ENCODE measurements around the gene CDH23. TPM values are rescaled to one million over a fixed set of nuclear protein-coding genes. Genes with fewer than 3 reads are reported as not detected.

Gene CDH23
- total RNA-seq, 1 experiment from 2014 or later, result not detected

DNA sequence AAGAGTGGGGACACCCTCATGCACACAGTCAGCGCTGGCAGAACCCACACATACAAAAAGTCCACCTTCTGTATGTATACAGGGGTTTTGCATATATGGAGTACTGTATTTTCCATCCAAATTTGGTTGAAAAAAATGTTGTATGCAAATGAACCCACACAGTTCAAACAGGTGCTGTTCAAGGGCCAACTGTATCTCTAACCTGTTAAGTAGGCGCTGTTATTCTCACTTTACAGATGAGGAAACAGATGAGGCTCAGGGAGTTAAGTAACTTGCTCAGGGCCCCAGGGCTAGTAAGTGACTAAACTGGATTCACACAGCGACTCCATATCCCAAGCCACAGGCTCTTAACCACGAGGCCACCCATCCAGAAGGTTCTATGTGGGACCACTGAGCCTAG is 252.9 kb downstream of the CDH23 start:
- ATAC-seq, result no peak
- Histone ChIP-seq H3K9me3 (ENCODE audit: low read length) (no peaks in the 10 kb centered on the region), H4K20me1 (ENCODE audit: low read length) (no peaks in the 10 kb centered on the region), H3F3A (ENCODE audit: low read length, unreplicated experiment) (no peaks in the 10 kb centered on the region), H3K27me3 (ENCODE audit: low read length) (no peaks in the 10 kb centered on the region), H3K4me3 (ENCODE audit: low read length) (no peak overlapping the region), H2AFZ (ENCODE audit: low read length) (no peak overlapping the region), H3K27ac (ENCODE audit: low read length) (no peak overlapping the region), H3K4me1 (ENCODE audit: insufficient read depth, low read length) (no peaks in the 10 kb centered on the region), H3K9me2 (replicated peaks; ENCODE audit: low read length) (no peaks in the 10 kb centered on the region), H3K79me2 (ENCODE audit: low read length) (no peaks in the 10 kb centered on the region), H3K9ac (ENCODE audit: low read length) (no peak overlapping the region), H3K36me3 (ENCODE audit: low read depth, low read length) (no peaks in the 10 kb centered on the region), H3K4me2 (ENCODE audit: low read length) (no peak overlapping the region)
- intact Hi-C loops (cut with micrococcal nuclease), result no loop called here
- DNase-seq, result no peak
- CTCF ChIA-PET, result no interaction called here
- TF ChIP-seq, protein P1, sequence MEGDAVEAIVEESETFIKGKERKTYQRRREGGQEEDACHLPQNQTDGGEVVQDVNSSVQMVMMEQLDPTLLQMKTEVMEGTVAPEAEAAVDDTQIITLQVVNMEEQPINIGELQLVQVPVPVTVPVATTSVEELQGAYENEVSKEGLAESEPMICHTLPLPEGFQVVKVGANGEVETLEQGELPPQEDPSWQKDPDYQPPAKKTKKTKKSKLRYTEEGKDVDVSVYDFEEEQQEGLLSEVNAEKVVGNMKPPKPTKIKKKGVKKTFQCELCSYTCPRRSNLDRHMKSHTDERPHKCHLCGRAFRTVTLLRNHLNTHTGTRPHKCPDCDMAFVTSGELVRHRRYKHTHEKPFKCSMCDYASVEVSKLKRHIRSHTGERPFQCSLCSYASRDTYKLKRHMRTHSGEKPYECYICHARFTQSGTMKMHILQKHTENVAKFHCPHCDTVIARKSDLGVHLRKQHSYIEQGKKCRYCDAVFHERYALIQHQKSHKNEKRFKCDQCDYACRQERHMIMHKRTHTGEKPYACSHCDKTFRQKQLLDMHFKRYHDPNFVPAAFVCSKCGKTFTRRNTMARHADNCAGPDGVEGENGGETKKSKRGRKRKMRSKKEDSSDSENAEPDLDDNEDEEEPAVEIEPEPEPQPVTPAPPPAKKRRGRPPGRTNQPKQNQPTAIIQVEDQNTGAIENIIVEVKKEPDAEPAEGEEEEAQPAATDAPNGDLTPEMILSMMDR (conservative IDR thresholded peaks at IDR 0.05; ENCODE audit: low read depth, low read length), result no peak
- TF ChIP-seq EZH2 (IDR thresholded peaks at IDR 0.05; ENCODE audit: low read length, unreplicated experiment) (no peak), EZH2phosphoT487 (IDR thresholded peaks at IDR 0.05; ENCODE audit: borderline replicate concordance, low read length) (no peak)
- POLR2A ChIA-PET (ENCODE audit: unreplicated experiment), result no interaction called here
- no TSS peak for BruUV-seq (replicated peaks)

DNA sequence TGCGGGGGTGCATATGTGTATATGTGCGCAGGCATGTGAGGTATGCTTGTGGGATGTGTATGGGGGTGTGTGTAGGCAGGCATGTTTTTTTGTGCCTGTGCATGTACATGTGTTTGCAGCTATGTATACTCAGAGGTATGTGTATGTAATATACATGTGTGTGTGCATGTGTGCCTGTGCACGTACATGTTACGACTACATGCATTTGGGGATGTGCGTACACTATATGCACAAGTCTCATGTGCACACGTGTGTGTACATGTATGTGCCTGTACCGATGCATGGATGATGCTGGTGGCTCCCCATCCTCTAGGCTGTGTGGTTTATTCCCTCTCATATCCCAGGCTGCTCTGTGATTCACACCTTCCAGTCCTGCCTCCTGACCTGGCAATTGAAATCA is 253.7 kb downstream of the CDH23 start:
- Histone ChIP-seq H3K9ac (ENCODE audit: low read length) (no peak overlapping the region), H3K27ac (ENCODE audit: low read length) (no peak overlapping the region), H3K4me3 (ENCODE audit: low read length) (no peak overlapping the region), H2AFZ (ENCODE audit: low read length) (no peak overlapping the region), H3K36me3 (ENCODE audit: low read depth, low read length) (no peaks in the 10 kb centered on the region), H3K9me3 (ENCODE audit: low read length) (no peaks in the 10 kb centered on the region), H3K4me2 (ENCODE audit: low read length) (no peak overlapping the region), H3K79me2 (ENCODE audit: low read length) (no peaks in the 10 kb centered on the region), H3F3A (ENCODE audit: low read length, unreplicated experiment) (no peaks in the 10 kb centered on the region), H3K9me2 (replicated peaks; ENCODE audit: low read length) (no peaks in the 10 kb centered on the region), H3K4me1 (ENCODE audit: insufficient read depth, low read length) (no peaks in the 10 kb centered on the region), H4K20me1 (ENCODE audit: low read length) (no peaks in the 10 kb centered on the region), H3K27me3 (ENCODE audit: low read length) (no peaks in the 10 kb centered on the region)
- CTCF ChIA-PET, result no interaction called here
- intact Hi-C loops (cut with micrococcal nuclease), result no loop called here
- POLR2A ChIA-PET (ENCODE audit: unreplicated experiment), result no interaction called here
- no peak for DNase-seq
- BruUV-seq (replicated peaks), result no TSS peak
- TF ChIP-seq, protein P1 (conservative IDR thresholded peaks at IDR 0.05; ENCODE audit: low read depth, low read length), result no peak
- TF ChIP-seq EZH2phosphoT487 (IDR thresholded peaks at IDR 0.05; ENCODE audit: borderline replicate concordance, low read length) (no peak), EZH2 (IDR thresholded peaks at IDR 0.05; ENCODE audit: low read length, unreplicated experiment) (no peak)
- ATAC-seq, result no peak

DNA sequence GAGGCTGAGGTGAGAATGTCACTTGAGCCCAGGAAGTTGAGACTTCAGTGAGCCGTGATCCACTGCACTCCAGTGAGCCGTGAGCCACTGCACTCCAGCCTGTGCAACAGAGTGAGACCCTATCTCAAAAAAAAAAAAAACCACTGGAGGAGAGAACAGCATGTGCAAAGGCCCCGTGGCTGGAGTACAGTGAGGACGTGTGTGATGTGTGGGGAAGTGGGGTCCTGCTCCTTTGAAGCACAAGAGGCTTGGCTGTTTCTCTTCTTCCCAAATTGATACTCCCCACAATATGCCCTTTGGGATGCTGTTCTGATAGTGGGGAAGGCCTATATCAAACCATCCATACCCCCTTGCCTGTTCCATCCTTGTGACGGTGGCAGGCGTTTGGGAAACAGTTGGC is 254.7 kb downstream of the CDH23 start:
- no TSS peak for BruUV-seq (replicated peaks)
- Histone ChIP-seq H3K4me1 (ENCODE audit: insufficient read depth, low read length) (no peaks in the 10 kb centered on the region), H3K9ac (ENCODE audit: low read length) (no peak overlapping the region), H2AFZ (ENCODE audit: low read length) (no peak overlapping the region), H3K79me2 (ENCODE audit: low read length) (no peaks in the 10 kb centered on the region), H3K4me3 (ENCODE audit: low read length) (no peak overlapping the region), H3K27me3 (ENCODE audit: low read length) (no peaks in the 10 kb centered on the region), H4K20me1 (ENCODE audit: low read length) (no peaks in the 10 kb centered on the region), H3K9me3 (ENCODE audit: low read length) (no peaks in the 10 kb centered on the region), H3K27ac (ENCODE audit: low read length) (no peak overlapping the region), H3K36me3 (ENCODE audit: low read depth, low read length) (no peaks in the 10 kb centered on the region), H3K9me2 (replicated peaks; ENCODE audit: low read length) (no peaks in the 10 kb centered on the region), H3K4me2 (ENCODE audit: low read length) (no peak overlapping the region), H3F3A (ENCODE audit: low read length, unreplicated experiment) (no peaks in the 10 kb centered on the region)
- TF ChIP-seq EZH2phosphoT487 (IDR thresholded peaks at IDR 0.05; ENCODE audit: borderline replicate concordance, low read length) (no peak), EZH2 (IDR thresholded peaks at IDR 0.05; ENCODE audit: low read length, unreplicated experiment) (no peak)
- TF ChIP-seq, protein P1 (conservative IDR thresholded peaks at IDR 0.05; ENCODE audit: low read depth, low read length), result no peak
- DNase-seq (no peak), ATAC-seq (no peak)
- ChIA-PET CTCF (no interaction called here), POLR2A (ENCODE audit: unreplicated experiment) (no interaction called here)
- intact Hi-C loops (cut with micrococcal nuclease), result no loop called here
